IMR-90 (cell line): ENCODE data around the gene RPS15. TPM values are rescaled to one million over a fixed set of nuclear protein-coding genes. Genes with fewer than 3 reads are reported as not detected.

Source experiments
- ATAC-seq: fragments of 200-7000 bp; cut with Tn5 transposase; 2 replicates; pipeline ENCODE4 v1.9.1; 2020; ENCODE audit warnings: low read depth, mild to moderate bottlenecking, moderate library complexity
- BruUV-seq: library from RNA; stranded (reverse); fragments of 400-500 nt; replicated peaks from 2 replicates; lab custom pipeline; 2021; lab: Mats Ljungman, UMichigan
- CTCF ChIA-PET: fragments of 300-600 bp; formaldehyde crosslinking; extraction: SDS; loops from one replicate; lab custom pipeline; 2021; ENCODE audit warnings: antibody characterized with exemption; lab: Yijun Ruan, JAX
- POLR2A ChIA-PET: fragments of 300-600 bp; sonication (Branson Sonifier 250); formaldehyde crosslinking; loops from one replicate; lab custom pipeline; 2022; ENCODE audit warnings: antibody characterized with exemption; ENCODE audit not compliant: unreplicated experiment; lab: Charles Lee
- DNase-seq: peaks from one replicate; pipeline ENCODE4 v3.0.0; 2013
- H2AFZ ChIP-seq: replicated peaks from 2 replicates; pipeline ENCODE3; 2013; ENCODE audit warnings: low read length, mild to moderate bottlenecking; ENCODE audit not compliant: poor library complexity
- H2AK5ac ChIP-seq: 2 replicates; pipeline ENCODE4 v1.6.1; 2013; ENCODE audit warnings: low read depth, low read length, inconsistent platforms
- H2AK9ac ChIP-seq: replicated peaks from 2 replicates; pipeline ENCODE3; 2013; ENCODE audit warnings: mild to moderate bottlenecking, low read depth, low read length, moderate library complexity; ENCODE audit not compliant: poor library complexity
- H2BK120ac ChIP-seq: 2 replicates; pipeline ENCODE4 v1.6.1; 2013; ENCODE audit warnings: low read depth, low read length, inconsistent platforms
- H2BK15ac ChIP-seq: 3 replicates; pipeline ENCODE4 v1.6.1; 2013; ENCODE audit warnings: low read depth, low read length, inconsistent platforms
- H2BK20ac ChIP-seq: 2 replicates; pipeline ENCODE4 v1.6.1; 2013; ENCODE audit warnings: low read depth, mild to moderate bottlenecking, inconsistent platforms, low read length, moderate library complexity
- H2BK5ac ChIP-seq: 2 replicates; pipeline ENCODE4 v1.6.1; 2013; ENCODE audit warnings: mild to moderate bottlenecking, low read depth, low read length, inconsistent platforms; ENCODE audit not compliant: poor library complexity, severe bottlenecking
- H3K14ac ChIP-seq: replicated peaks from 2 replicates; pipeline ENCODE4 v1.6.1; 2013; ENCODE audit warnings: low read depth, low read length, inconsistent platforms
- H3K18ac ChIP-seq: 2 replicates; pipeline ENCODE4 v1.6.1; 2013; ENCODE audit warnings: low read depth, low read length, control low read depth
- H3K23ac ChIP-seq: 2 replicates; pipeline ENCODE4 v1.6.1; 2013; ENCODE audit warnings: low read depth, low read length, inconsistent platforms
- H3K27ac ChIP-seq: 2 replicates; pipeline ENCODE4 v1.5.1; 2013; ENCODE audit warnings: mild to moderate bottlenecking, control low read depth, low read length; ENCODE audit not compliant: insufficient read depth
- H3K27me3 ChIP-seq: 2 replicates; pipeline ENCODE4 v1.6.1; 2013; ENCODE audit warnings: low read length; ENCODE audit not compliant: control insufficient read depth, insufficient read depth
- H3K36me3 ChIP-seq: 2 replicates; pipeline ENCODE4 v1.6.1; 2013; ENCODE audit warnings: low read length, mixed read lengths; ENCODE audit not compliant: control insufficient read depth, insufficient read depth
- H3K4ac ChIP-seq: 2 replicates; pipeline ENCODE4 v1.6.1; 2013; ENCODE audit warnings: low read depth, low read length, inconsistent platforms
- H3K4me1 ChIP-seq: 2 replicates; pipeline ENCODE4 v1.6.1; 2013; ENCODE audit warnings: low read length, mixed read lengths; ENCODE audit not compliant: control insufficient read depth, insufficient read depth
- H3K4me2 ChIP-seq: 2 replicates; pipeline ENCODE4 v1.6.1; 2013; ENCODE audit warnings: low read depth, mild to moderate bottlenecking, control low read depth, low read length, moderate library complexity
- H3K4me3 ChIP-seq: 2 replicates; pipeline ENCODE4 v1.5.1; 2013; ENCODE audit warnings: low read depth, mild to moderate bottlenecking, control low read depth, low read length, moderate library complexity; ENCODE audit not compliant: insufficient read depth
- H3K56ac ChIP-seq: 2 replicates; pipeline ENCODE4 v1.6.1; 2013; ENCODE audit warnings: low read length, inconsistent platforms; ENCODE audit not compliant: insufficient read depth; ENCODE audit errors: extremely low read depth
- H3K79me1 ChIP-seq, 2 experiments: 2 replicates each; pipeline ENCODE4 v1.6.1; 2013; ENCODE audit warnings: low read length in 2 of 2, inconsistent platforms in 1 of 2, low read depth in 1 of 2
- H3K9ac ChIP-seq: 2 replicates; pipeline ENCODE4 v1.6.1; 2013; ENCODE audit warnings: low read depth, low read length, control low read depth
- H3K9me1 ChIP-seq: 2 replicates; pipeline ENCODE4 v1.6.1; 2013; ENCODE audit warnings: low read length, inconsistent platforms; ENCODE audit not compliant: insufficient read depth
- H3K9me3 ChIP-seq: 2 replicates; pipeline ENCODE4 v1.6.1; 2013; ENCODE audit warnings: low read length; ENCODE audit not compliant: control insufficient read depth, insufficient read depth
- H4K20me1 ChIP-seq: 2 replicates; pipeline ENCODE4 v1.6.1; 2013; ENCODE audit warnings: low read length, inconsistent platforms; ENCODE audit not compliant: insufficient read depth
- H4K5ac ChIP-seq: 2 replicates; pipeline ENCODE4 v1.6.1; 2013; ENCODE audit warnings: mild to moderate bottlenecking, low read depth, low read length, control low read depth
- H4K8ac ChIP-seq, 2 experiments: 2 replicates each; pipeline ENCODE4 v1.6.1; 2013; ENCODE audit warnings: low read depth in 2 of 2, low read length in 2 of 2, control low read depth in 1 of 2, inconsistent platforms in 1 of 2
- H4K91ac ChIP-seq: 2 replicates; pipeline ENCODE4 v1.6.1; 2013; ENCODE audit warnings: low read depth, low read length, inconsistent platforms; ENCODE audit not compliant: insufficient read depth
- CEBPB ChIP-seq: IDR thresholded peaks from 2 replicates; pipeline ENCODE4 v1.6.1; 2012; ENCODE audit warnings: low read depth, low read length, improper control_type of control experiment
- MXI1 ChIP-seq: IDR thresholded peaks from 2 replicates; pipeline ENCODE4 v1.6.1; 2012; ENCODE audit warnings: low read depth, mild to moderate bottlenecking, low read length, moderate library complexity, borderline replicate concordance
- RAD21 ChIP-seq: IDR thresholded peaks from 2 replicates; pipeline ENCODE4 v1.6.1; 2012; ENCODE audit warnings: low read length, improper control_type of control experiment
- RCOR1 ChIP-seq: IDR thresholded peaks from 2 replicates; pipeline ENCODE4 v1.6.1; 2012; ENCODE audit warnings: mild to moderate bottlenecking, low read length, improper control_type of control experiment; ENCODE audit not compliant: insufficient replicate concordance
- WGBS, 2 experiments: methylation state at CpG; one replicate each; pipeline versions ENCODE4 v1.1.5 to v1.1.7; 2013; ENCODE audit warnings: missing lambda C conversion rate in 2 of 2; ENCODE audit not compliant: insufficient read length in 1 of 2; ENCODE audit errors: extremely low coverage in 2 of 2; 5-methylcytosine and 5-hydroxymethylcytosine counted together
- dilution Hi-C: fragments of 300-500 bp; cut with HindIII; formaldehyde crosslinking; loops from one replicate; pipeline ENCODE4 v1.14.3; 2018; ENCODE audit warnings: low sequenced_read_pairs; ENCODE audit not compliant: unreplicated experiment
- in situ Hi-C: fragments of 300-500 bp; cut with MboI; formaldehyde crosslinking; loops from 3 replicates; pipeline ENCODE4 v1.14.3; 2019; ENCODE audit warnings: low sequenced_read_pairs, inconsistent platforms, mixed read lengths
- intact Hi-C: fragments of 100-400 bp; cut with micrococcal nuclease; formaldehyde crosslinking; loops from 2 replicates; pipeline ENCODE4 v1.10.0; 2022
- polyA plus RNA-seq, 3 experiments: library from polyadenylated mRNA; depleted of rRNA; stranded (reverse); fragments of >200 nt; gene quantifications; 2 replicates each; pipeline ENCODE4 v1.2.3, GENCODE V29; 2012; ENCODE audit warnings: low replicate concordance in 1 of 3
- total RNA-seq: library from RNA; depleted of rRNA; stranded (reverse); fragments of >200 nt; gene quantifications from 2 replicates; pipeline ENCODE4 v1.2.3, GENCODE V29; 2012

RPS15 gene
- total and polyA plus RNA-seq, 2 of the 4 experiments (the other 2 are of a cell fraction), result 1,179 to 1,855 TPM

DNA sequence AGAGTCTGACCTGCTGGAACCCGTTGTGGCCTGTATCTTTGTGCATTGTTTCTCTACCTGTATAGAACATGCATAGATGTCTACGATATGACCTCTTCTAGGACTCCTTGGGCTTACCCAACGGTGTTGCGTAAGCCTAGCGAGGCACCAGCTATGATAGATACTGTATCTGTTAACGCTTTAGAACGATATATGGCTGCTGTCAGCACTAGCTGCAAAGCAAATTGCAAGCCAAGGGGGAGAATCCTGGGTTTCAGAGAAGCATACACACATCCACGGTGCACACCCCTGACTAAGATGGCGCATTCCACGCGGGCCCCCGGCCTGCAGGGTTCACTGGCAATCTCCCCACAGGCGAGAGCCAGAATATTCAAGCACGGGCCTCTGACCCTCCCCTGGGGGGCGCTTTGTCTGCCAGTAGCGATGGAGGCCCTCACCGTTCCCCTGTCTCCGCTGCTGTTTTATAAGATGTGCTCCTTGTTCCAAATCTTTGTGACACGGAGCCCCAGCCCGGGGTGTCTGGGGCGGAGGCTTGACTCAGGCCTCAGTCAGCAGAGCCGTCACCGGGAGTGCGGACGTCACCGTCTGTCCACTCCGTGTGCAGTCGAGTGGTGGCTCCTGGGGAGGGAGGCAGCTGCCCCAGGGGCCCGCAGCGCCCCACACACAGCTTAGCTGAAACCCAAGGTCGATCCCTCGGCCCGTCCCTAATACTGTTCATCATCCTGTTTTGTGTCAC lies 12.9 kb upstream of the RPS15 start:
- no peak overlapping the region for H2BK20ac ChIP-seq
- no peaks in the 10 kb centered on the region for H3K27me3 ChIP-seq
- H3K23ac ChIP-seq, result no peak overlapping the region
- WGBS, 2 experiments, result 87% methylated on average over 18 of the region's 33 CpGs; no CpG with 5 or more reads in 1 of the 2 experiments
- no peak overlapping the region for H3K56ac ChIP-seq
- no peak overlapping the region for H3K14ac ChIP-seq
- BruUV-seq, result no TSS peak
- H2AK5ac ChIP-seq, result no peak overlapping the region
- H3K4me2 ChIP-seq, result no peak overlapping the region
- 0 out of 2 replicates have a peak, but pooled peaks cover 3% of the 10 kb centered on the region for H3K9me1 ChIP-seq
- peaks cover 63% of the 10 kb centered on the region for H4K20me1 ChIP-seq
- dilution Hi-C loops (no loop called here), in situ Hi-C loops (no loop called here), intact Hi-C loops (no loop called here)
- no peak overlapping the region for H4K91ac ChIP-seq
- H2BK120ac ChIP-seq, result no peak overlapping the region
- H3K18ac ChIP-seq, result no peak overlapping the region
- H2BK15ac ChIP-seq, result no peak overlapping the region
- peaks cover 30 to 78% of the 10 kb centered on the region in 2 experiments for H3K79me1 ChIP-seq
- ChIA-PET CTCF (no interaction called here), POLR2A (no interaction called here)
- peaks cover 80% of the 10 kb centered on the region for H3K36me3 ChIP-seq
- no peak overlapping the region for H3K27ac ChIP-seq
- no peak for DNase-seq
- no peaks in the 10 kb centered on the region for H3K4me1 ChIP-seq
- H4K5ac ChIP-seq, result no peak overlapping the region
- H2BK5ac ChIP-seq, result no peak overlapping the region
- TF ChIP-seq RCOR1 (no peak), RAD21 (no peak), MXI1 (no peak), CEBPB (peak; percentile 75)
- no peak for ATAC-seq
- H3K4me3 ChIP-seq, result no peak overlapping the region
- H4K8ac ChIP-seq, result no peak overlapping the region
- no peak overlapping the region for H2AFZ ChIP-seq
- no peak overlapping the region for H3K9ac ChIP-seq
- peak overlapping the region; percentile 15 for H2AK9ac ChIP-seq
- no peak overlapping the region for H3K4ac ChIP-seq
- no peaks in the 10 kb centered on the region for H3K9me3 ChIP-seq
